ENCODE results near the gene SHE.
"Not testable (repeated sequence)": the region's sequence is repeated elsewhere in the genome, so short reads cannot be mapped to it uniquely, and the experiment has no call there.

Gene SHE

DNA sequence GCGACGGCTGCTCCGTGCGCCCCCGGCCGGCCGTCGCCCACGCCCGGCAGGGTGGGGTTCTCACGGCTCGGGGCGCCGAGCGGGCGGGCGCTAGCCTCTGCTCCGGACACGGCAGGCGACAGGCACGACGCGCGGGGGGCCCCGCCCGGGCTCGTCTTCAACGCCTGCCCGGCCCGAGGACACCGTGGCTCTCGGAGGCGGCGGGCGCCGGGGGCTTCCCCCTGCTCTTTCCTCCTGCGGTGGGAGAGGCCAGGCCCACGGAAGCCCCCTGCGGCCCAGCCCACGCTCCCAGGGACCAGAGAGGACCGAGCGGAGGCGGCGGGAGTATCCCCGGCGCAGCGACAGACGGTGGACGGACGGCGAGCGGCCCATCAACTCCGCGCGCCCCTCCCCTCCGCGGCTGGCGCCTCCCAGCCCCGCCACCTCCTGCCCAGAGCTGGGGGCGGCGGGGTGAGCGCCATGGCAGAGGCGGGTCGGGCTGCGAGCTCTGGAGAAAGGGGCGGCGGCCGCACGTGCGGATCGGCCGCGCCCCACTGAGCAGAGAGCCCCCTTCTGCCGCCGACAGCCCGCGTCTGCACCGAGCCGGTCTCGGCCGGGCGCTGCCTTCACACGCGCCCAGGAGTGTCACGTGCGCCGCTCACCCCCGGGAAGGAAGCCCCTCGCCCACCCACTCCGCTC lies at the start of gene SHE, which contains the start of gene TDRD10:
SHE (minus strand) TSS at position 347 of the 678 bp plus-strand sequence. CDS start 386 bp downstream, outside the sequence.
TDRD10 (plus strand) TSS at position 154 of the 678 bp plus-strand sequence. CDS start 4,685 bp downstream, outside the sequence.
- DNase-seq = peak; percentile 7

DNA sequence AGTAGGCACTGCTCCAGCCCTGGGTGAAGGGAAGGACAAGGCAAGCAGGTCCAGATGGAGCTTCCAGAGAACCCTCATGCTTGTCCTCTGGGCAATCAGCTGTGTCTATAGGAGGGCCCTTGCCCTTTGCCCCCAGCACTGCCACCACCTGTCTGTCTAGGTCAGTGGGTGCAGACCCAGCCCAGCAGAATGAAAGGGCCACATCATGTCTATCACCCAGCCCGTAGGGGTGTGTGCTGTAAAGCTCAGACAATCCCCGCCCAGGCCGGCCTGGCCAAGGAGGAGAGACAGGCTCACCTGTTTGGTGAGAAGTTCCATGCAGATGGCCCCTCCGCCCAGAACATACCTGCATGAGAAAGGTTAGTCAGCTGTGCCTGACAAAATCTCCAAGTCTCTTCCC lies 49.3 kb upstream of the SHE start:
- DNase-seq = no peak

DNA sequence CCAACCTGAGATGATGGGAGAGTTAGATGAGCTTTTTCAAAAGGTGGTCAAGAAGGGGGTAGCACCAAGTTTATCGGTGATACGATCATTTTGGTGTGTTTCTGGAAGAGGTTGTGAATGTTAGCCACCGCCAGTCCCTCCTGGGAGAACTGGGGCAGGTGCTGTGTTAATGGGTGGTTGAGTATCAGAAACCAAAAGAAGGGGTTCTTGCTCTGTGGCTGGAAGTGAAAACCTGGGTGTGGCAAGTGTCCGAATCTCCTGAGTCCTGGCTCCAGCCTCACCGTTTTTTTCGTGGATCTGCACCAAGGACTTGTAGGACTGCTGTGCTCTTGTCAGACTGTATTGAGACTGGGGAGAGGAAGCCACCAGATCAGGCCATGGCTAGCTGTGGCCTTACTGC lies 48.4 kb upstream of the SHE start:
- no peak for DNase-seq

DNA sequence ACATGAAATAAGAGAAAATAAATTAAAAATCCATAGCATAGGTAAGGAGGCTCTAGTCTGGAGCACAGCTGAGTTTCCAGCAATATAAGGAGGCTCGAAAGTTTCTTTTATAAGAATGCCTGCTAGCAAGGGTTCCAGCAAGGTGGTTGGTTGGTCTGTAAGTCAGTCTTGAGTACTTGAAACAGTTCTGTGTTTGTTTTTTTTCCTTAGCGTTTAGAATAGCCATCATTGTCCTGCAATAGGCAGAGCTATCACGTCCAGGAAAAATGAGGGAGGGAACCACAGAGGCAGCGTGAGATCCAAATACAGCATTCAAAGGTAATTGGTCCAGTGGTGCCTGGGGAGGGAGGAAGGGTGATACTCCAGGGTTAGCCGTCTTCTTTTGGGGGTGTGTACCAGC lies 47.9 kb upstream of the SHE start:
- no peak for DNase-seq

DNA sequence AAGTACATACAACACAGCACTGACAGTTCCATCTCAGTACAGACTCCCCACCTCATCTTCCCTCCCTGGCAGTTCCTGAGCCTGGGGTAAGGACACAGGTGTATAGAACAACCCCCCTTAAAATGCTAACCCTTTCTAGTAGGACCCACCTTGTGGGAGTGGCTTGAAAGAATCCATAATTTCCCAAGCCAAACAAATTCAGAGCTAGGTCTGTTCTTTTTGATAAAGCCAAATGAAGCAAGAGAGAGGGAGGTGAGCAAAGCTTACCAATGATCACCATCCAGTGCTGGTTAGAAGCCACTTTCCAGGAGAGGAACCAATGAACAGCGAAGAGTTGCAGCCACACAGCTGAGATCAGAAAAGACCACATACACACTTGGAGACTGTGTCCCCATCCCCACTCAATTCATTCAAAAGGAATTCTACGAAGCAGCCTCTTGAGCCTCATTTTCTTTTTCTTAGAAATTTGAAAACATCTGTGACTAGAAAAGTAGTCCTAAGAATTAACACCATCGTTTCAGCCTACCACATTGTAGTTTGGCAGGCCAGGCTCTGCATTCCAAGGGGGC lies 47.1 kb upstream of the SHE start:
- DNase-seq = no peak

DNA sequence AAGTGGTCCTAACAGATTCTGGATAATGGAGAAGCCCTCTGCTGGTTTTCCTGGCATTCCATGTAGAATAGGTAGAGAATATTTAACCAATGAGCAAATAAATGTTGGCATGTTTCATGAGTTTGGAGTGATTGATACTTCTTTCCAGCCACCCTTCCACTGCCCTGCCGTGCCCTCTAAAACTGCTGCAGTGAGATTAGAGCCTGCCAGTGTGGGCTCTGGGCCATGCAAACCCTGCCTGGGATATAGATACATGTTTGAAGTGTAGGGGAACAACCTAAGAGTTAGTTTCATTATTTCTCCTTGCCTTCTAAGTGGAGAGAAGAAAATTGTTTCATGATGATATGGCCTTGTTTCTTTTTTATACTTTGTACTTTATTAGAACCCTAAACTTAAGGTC lies 45.8 kb upstream of the SHE start:
- no peak for DNase-seq

DNA sequence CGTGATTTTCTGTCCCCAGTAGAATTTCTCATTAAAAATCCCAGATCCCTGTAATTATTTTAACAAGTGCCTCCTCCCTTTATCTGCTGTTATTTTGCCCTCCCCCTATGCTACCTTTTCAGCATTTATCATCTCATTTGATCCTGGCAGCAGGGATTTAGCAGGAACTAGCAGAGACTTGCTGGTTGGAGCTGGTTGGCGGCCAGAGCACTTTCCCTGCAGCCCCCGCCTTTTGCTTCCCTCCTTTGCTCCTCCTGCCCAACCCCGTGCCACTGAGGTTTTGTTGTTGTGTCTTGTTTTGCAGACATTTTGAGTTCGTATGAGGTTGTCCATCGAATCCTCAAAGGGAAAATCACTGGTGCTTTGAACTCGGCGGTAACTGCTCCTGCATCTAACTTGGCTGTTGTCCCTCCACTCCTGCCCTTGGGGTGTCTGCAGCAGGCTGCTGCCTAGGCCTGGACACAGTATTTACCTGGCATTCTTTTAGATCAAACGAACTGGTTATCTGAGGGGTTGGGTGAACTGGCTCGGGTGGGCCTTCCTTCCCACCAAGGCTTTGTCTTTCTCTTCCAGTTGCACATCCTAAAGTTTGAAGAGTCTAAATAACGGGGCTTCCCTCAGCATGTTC lies 45.0 kb upstream of the SHE start:
- DNase-seq = no peak

DNA sequence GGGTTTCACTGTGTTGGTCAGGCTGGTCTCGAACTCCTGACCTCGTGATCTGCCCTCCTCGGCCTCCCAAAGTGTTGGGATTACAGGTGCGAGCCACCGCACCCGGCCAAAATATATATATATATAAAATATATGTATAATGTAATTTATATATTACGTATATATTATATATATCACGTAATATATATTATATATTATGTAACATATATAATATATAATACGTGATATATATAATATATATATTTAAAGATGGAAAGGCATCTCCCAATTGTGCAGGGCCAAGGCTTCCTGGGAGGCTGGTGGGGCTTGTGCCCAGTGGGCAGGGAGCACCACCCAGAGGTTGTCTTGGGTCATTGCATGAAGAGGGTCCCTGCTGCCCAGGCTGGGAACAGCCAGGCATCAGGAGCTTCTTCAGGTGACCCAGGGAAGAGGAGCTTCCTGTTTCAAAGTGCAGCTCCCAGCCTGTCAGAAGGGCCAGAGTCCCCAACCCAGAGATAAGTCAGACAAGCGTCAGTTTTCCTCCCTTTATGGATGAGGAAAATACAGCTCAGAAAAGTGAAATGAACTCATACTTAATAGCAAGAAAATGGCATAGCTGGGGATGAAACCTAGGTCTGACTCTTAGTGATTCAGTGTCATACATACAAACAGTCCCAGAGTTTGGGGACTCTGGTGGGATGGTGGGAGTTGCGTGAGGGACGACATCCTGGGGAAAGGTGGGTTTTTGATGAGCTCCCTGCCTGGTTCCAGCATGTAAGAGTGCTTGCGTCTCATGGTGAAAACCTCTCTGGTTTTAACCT lies 44.3 kb upstream of the SHE start:
- peak; percentile 75 for DNase-seq

DNA sequence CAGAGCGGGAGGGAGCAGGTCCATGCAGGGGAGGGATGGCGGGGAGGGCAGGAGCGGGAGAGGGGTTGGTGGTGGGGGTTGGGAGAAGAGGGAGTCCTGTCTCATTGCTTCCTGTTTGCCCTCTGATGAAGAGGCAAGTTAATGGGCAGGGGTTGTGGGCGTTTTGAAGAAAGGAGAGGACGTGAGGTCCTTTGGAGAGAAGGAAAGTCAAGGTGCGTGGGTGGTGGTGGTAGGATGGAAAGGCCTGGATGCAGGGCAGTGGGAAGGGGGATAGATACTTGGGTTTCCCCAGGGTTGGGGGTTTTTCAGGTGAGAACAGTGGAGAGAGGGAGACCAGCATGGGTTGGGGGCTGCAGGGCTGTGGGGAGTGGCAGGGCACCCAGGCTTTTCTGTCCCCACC lies 39.0 kb upstream of the SHE start:
- DNase-seq = no peak

DNA sequence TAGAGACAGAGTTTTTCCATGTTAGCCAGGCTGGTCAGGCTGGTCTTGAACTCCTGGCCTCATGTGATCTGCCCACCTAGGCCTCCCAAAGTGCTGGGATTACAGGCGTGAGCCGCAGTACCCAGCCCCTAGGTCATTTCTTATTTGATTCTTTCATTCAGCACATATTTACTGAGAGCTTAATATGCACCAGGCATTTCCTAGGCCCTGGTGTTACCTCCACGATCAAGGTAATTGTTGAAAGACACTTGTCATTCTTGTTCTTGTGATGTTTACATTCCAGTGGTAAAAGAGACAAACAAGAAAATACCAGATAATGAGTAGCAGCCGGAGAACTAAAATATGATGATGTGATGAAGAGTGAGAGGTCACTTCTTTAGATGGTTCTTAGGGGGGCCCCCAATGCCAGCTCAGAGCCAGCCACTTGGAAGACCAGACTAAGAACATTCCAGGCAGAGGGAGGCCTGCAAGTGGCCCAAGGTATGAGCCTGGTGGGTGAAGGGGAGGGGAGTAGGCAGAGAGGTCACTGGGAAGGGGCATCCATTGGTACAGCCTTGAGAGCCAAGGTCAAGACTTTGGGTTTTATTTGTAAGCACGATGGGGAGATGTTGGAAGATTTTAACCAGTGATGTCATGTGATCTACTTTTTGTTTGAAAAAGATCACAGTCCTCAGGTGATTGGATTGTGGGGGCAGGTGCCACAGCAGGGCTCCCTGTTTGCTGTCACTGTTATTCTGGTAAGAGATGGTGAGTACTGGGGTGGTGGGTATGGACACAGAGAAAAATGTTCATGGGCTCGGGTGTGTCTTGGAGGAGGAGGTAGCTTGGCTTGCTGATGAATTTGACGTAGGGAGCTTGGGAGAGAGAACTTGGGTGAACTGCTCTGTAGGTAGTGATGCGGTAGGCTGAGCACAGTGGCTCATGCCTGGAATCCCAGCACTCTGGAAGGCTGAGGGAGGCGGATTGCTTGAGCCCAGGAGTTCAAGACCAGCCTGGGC lies 37.6 kb upstream of the SHE start:
- DNase-seq = no peak

DNA sequence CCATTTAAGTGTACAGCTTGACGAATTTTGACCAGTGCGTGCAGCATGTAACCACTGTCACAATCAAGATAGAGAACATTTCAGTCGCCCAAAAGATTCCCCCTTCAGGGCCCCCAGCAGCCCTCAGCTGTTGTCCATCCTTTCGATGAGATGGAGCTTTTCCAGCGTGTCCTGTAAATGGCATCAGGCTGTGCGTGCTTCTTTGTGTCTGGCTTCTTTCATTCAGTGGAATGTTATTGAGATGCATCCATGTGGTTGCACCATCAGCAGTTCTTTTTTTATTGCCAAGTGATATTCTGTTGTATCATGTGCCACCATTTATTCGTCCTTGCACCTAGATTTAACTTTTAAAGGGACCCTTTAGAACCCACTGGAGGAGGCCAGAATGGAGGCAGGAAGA lies 34.4 kb upstream of the SHE start:
- no peak for DNase-seq

DNA sequence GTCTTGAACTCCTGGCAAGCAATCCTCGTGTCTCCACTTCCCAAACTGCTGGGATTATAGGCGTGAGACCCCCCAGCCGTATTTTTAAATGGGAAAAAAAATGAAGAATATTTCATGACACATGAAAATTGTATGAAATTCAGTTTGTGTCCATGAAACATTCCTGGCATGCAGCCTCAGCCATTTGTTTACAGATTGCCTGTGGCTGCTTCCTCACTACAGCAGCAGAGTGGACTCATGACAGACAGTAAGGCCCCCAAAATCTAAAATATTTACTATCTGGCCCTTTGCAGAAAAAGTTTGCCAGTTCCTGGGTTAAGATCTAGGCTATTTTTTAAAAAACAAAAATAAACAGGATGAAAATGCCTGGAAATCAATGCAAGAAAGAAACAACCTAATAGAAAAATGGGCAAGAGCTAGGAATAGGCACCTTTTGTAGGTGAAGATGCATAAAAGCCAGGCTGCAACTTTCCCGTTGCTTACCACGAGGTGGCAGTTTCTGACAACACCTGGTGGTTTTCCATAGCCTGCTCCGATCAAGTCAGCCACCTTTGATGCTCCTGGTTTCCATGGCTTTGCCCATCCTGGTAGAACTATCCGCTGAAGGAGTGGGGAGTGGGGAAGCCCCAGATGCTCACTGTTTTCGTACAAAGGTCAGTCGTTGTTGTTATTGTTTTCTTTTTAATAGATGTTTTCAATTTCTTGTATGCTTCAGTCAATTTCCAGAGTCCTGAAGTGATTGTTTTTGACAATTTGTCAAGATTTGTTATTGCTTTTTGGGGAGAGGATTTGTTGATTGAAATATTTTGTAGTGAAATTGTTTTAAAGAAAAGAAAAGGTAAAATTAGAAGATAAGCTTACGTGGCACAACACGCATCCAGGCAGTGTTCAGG lies 32.0 kb upstream of the SHE start:
- no peak for DNase-seq

DNA sequence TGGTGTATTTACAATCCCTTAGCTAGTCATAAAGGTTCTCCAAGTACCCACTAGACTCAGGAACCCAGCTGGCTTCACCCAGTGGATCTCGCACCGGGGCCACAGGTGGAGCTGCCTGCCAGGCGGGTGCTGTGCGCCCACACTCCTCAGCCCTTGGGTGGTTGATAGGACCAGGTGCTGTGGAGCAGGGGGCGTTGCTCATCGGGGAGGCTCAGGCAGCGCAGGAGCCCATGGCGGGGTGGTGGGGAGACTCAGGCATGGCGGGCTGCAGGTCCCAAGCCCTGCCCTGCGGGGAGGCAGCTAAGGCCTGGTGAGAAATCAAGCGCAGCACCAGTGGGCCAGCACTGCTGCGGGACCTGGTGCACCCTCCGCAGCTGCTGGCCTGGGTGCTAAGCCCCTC lies 29.7 kb upstream of the SHE start:
- not testable (repeated sequence) for DNase-seq

DNA sequence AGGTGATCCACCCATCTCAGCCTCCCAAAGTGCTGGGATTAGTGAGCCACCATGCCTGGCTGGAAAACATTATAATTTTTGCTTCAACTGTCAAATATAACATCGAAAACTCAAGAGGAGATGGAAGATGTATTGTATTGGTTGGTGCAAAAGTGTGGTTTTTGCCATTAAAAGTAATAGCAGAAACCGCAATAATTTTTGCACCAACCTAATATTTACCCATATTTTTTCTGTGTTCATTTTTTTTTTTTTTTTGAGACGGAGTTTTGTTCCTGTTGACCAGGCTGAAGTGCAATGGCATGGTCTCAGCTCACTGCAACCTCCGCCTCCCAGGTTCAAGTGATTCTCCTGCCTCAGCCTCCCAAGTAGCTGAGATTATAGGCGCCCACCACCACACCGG lies 27.1 kb upstream of the SHE start:
- DNase-seq = no peak

DNA sequence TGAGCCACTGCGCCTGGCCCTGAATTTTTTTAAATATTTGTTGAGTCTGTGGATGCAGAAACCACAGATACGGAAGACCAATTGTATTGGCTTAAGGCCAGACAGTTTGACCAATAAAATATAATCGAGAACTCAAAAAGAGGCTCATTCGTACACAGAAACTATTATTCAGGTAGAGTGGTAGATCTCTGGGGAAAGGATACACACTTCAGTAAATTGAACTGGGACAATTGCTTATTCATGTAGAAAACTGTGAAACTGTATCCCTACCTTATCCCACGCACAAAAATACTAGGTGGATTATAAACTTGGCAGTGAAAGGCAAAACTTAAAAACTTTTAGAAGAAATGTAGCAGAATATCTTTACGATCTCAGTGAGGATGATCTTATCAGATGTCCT lies 25.0 kb upstream of the SHE start:
- DNase-seq = no peak

DNA sequence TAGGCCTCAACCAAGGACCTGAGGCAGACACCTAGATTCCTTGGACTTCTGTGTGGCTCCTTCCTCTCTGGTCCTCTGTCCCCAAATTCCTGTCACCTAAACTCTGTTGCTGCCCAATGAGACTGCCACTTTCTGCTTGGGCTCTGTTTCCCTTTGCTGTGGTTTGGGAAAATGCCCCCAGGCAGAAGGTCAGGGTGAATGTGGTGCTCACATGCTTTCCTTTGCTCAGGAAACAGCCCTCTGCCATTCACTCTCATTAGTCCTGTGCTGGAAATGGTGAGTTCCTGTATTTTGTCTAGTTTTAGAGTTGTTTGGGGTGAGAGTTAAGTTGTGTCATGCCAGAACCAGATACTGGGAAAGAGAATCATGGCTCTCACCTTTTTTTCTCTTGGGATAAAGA lies 22.7 kb upstream of the SHE start:
- DNase-seq = no peak

DNA sequence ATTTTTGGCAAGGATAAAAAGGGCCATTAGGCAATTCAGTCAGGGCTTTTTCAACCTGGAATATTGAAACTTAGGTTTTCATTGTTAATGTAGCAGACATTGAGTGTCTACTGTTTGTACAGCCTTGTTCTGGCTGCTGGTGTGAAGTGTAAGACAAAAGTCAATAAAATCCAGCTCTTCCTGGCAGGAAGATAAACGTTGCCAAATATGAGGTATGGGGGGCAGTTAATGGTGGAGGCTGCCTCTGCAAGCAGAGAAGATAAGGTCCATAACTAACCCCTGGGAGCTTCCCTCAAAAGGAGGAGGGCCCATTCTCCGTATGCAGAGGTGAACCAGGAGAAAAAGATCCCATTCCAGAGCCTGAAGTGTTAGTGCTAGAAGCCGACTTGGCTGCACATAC lies 19.5 kb upstream of the SHE start:
- DNase-seq = no peak

DNA sequence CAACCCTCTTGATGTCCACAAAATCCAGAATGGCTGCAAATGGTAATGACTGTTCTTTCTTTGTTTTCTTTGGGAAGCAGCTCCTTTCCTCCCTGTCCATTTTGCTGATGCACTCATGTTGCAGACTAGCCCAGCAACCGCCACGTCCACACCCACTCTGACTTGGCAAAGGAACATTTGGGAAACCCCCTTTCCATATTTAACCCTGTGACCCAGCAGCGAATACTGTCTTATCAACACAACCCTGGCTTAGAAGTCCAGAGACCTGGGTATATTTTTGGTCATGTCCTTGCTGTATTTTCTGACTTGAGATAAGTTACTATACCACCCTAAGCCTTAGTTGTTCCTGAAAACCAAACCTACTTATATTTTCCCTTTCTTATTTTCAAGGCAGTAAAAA lies 18.1 kb upstream of the SHE start:
- DNase-seq = no peak

DNA sequence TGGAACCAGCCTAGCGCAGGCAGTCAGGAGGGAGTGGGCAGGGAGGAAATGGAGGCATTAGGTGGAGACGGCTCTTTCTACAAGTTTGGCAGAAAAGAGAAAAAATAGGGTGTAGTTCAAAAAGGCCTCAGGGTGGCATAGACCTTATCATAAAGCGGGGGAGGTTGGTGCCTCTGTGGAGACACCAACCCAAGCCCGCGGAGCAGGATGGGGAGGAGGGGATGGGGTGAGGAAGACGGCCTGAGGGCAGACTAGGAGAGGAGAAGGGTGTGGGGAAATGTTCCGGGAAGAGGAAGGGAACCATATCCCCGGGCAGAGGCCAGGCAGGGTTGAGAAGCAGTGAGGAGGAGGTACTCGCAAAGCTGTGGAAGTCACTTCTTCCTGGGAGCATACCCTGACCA lies 17.4 kb upstream of the SHE start:
- no peak for DNase-seq

DNA sequence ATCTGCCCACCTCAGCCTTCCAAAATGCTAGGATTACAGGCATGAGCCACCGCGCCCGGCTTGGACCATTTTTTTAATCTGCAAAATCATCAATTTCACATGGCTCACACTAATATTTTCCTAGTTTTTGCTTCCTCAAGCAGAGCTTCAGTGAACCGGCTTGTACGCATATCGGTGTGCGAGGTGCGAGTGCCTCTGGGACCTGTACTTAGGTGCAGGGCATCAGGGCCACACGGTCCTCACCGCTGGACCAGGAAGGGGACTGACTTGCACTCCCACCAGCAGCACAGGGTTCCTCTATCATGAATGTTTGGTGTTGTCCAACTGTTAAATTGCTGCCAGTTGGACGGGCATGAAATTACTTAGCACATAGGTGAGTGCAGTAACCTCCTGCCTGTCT lies 15.4 kb upstream of the SHE start:
- no peak for DNase-seq

DNA sequence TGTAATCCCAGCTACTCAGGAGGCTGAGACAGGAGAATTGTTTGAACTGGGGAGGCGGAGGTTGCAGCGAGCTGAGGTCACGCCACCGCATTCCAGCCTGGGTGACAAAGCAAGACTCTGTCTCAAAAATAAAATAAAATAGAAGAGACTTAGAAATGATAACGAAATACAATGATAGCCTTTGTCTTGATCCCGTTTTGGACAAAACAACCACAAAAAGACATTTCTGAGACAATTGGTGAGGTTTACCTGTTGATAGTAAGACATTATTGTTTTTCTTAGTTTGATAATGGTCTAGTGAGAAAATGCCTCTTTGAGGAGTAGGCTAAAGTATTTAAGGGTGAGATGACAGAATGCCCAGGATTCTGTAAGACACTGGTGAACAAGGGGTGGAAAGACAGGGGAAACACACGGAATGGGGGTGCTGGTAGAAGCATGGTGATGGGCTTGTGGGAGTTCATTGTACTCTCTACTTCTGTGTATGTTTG lies 11.9 kb upstream of the SHE start:
- DNase-seq = no peak

Data from activated CD4-positive, alpha-beta T cell treated with anti-CD3 and anti-CD28 coated beads for 48 hours (primary cell).